WTC11 (cell line): Measurements from ENCODE around the gene ZSCAN21. TPM values are rescaled to one million over a fixed set of nuclear protein-coding genes. Genes with fewer than 3 reads are reported as not detected.

ENCODE experiments used
- ATAC-seq: fragments of 200-7000 bp; cut with Tn5 transposase; 2 replicates; pipeline ENCODE4 v1.10.0; 2021; ENCODE audit warnings: mild to moderate bottlenecking, moderate library complexity
- CTCF ChIA-PET: fragments of 300-600 bp; sonication (Branson Sonifier 250); formaldehyde crosslinking; loops from one replicate; lab custom pipeline; 2021; ENCODE audit warnings: antibody characterized with exemption; lab: Charles Lee
- POLR2A ChIA-PET: fragments of 350-600 bp; sonication (Branson Sonifier 250); formaldehyde crosslinking; loops from one replicate; lab custom pipeline; 2021; ENCODE audit warnings: antibody characterized with exemption; lab: Charles Lee
- DNase-seq: peaks from one replicate; pipeline ENCODE4 v3.0.0; 2021; ENCODE audit warnings: low spot score
- H3K27ac Mint-ChIP-seq: 2 replicates; pipeline ENCODE4 v1.8.0; 2021; ENCODE audit warnings: mixed read lengths
- H3K27me3 Mint-ChIP-seq: 2 replicates; pipeline ENCODE4 v1.8.0; 2021; ENCODE audit warnings: low read depth, mild to moderate bottlenecking, moderate library complexity, mixed read lengths
- H3K36me3 Mint-ChIP-seq: 2 replicates; pipeline ENCODE4 v1.8.0; 2021; ENCODE audit warnings: mixed read lengths
- H3K4me1 Mint-ChIP-seq: 2 replicates; pipeline ENCODE4 v1.8.0; 2022; ENCODE audit warnings: mixed read lengths
- H3K4me3 Mint-ChIP-seq: 2 replicates; pipeline ENCODE4 v1.8.0; 2021; ENCODE audit warnings: mild to moderate bottlenecking, moderate library complexity, mixed read lengths
- H3K9me3 Mint-ChIP-seq: 2 replicates; pipeline ENCODE4 v1.8.0; 2021; ENCODE audit warnings: mixed read lengths
- ATF1 ChIP-seq: sonication (generic); formaldehyde crosslinking; IDR thresholded peaks from 2 replicates; pipeline ENCODE4 v1.8.1; 2023; ENCODE audit warnings: mild to moderate bottlenecking, moderate library complexity, missing genetic modification reagents
- CREB1 ChIP-seq: sonication (generic); formaldehyde crosslinking; IDR thresholded peaks from 2 replicates; pipeline ENCODE4 v1.8.0; 2023; ENCODE audit warnings: mild to moderate bottlenecking, missing genetic modification reagents
- CTCF ChIP-seq: fragments of 200-600 bp; IDR thresholded peaks from 2 replicates; pipeline ENCODE4 v1.8.0; 2022; ENCODE audit warnings: antibody characterized with exemption
- HMGXB4 ChIP-seq: sonication (generic); formaldehyde crosslinking; IDR thresholded peaks from 2 replicates; pipeline ENCODE4 v1.8.1; 2023; ENCODE audit warnings: mild to moderate bottlenecking, moderate library complexity, missing genetic modification reagents
- MYBL2 ChIP-seq: sonication (generic); formaldehyde crosslinking; IDR thresholded peaks from 2 replicates; pipeline ENCODE4 v1.8.1; 2023; ENCODE audit warnings: mild to moderate bottlenecking, moderate library complexity, missing genetic modification reagents
- NFE2L1 ChIP-seq: sonication (generic); formaldehyde crosslinking; IDR thresholded peaks from 2 replicates; pipeline ENCODE4 v1.8.1; 2023; ENCODE audit warnings: missing genetic modification reagents
- RELA ChIP-seq: sonication (generic); formaldehyde crosslinking; IDR thresholded peaks from 2 replicates; pipeline ENCODE4 v1.8.1; 2022; ENCODE audit warnings: missing genetic modification reagents, mild to moderate bottlenecking, borderline replicate concordance
- SOX15 ChIP-seq: fragments of 250-450 bp; sonication (Bioruptor Pico); IDR thresholded peaks from 2 replicates; pipeline ENCODE4 v1.9.0; 2021; ENCODE audit warnings: mild to moderate bottlenecking
- SP1 ChIP-seq: sonication (generic); formaldehyde crosslinking; conservative IDR thresholded peaks from 2 replicates; pipeline ENCODE4 v1.8.1; 2022; ENCODE audit warnings: missing genetic modification reagents
- TEAD4 ChIP-seq: sonication (generic); formaldehyde crosslinking; IDR thresholded peaks from 2 replicates; pipeline ENCODE4 v1.8.0; 2022; ENCODE audit warnings: mild to moderate bottlenecking, missing genetic modification reagents
- TP53 ChIP-seq: sonication (generic); formaldehyde crosslinking; IDR thresholded peaks from 2 replicates; pipeline ENCODE4 v1.8.1; 2023; ENCODE audit warnings: mild to moderate bottlenecking, missing genetic modification reagents
- ZNF121 ChIP-seq: sonication (generic); formaldehyde crosslinking; IDR thresholded peaks from 2 replicates; pipeline ENCODE4 v1.8.0; 2023; ENCODE audit warnings: missing genetic modification reagents
- ZNF232 ChIP-seq: sonication (generic); formaldehyde crosslinking; IDR thresholded peaks from 2 replicates; pipeline ENCODE4 v1.8.0; 2022; ENCODE audit warnings: mild to moderate bottlenecking, missing genetic modification reagents
- ZNF317 ChIP-seq: sonication (generic); formaldehyde crosslinking; IDR thresholded peaks from 2 replicates; pipeline ENCODE4 v1.8.1; 2023; ENCODE audit warnings: low read depth, mild to moderate bottlenecking, moderate library complexity, missing genetic modification reagents, borderline replicate concordance
- ZNF416 ChIP-seq: fragments of 250-450 bp; sonication (Bioruptor Pico); IDR thresholded peaks from 2 replicates; pipeline ENCODE4 v1.9.0; 2021; ENCODE audit warnings: mild to moderate bottlenecking, inconsistent platforms
- ZNF532 ChIP-seq: fragments of 250-450 bp; sonication (Bioruptor Pico); IDR thresholded peaks from 2 replicates; pipeline ENCODE4 v1.9.0; 2021; ENCODE audit warnings: mild to moderate bottlenecking, borderline replicate concordance
- total RNA-seq: library from RNA; stranded (reverse); gene quantifications from 3 replicates; pipeline ENCODE4 v1.2.3, GENCODE V29; 2021
- TF ChIP-seq, protein P1 (sequence below): fragments of 250-450 bp; sonication (Bioruptor Pico); IDR thresholded peaks from 2 replicates; pipeline ENCODE4 v2.1.2; 2022; ENCODE audit warnings: mild to moderate bottlenecking, moderate library complexity
- TF ChIP-seq, protein P2 (sequence below): sonication (generic); formaldehyde crosslinking; IDR thresholded peaks from 2 replicates; pipeline ENCODE4 v1.8.1; 2023; ENCODE audit warnings: mild to moderate bottlenecking, missing genetic modification reagents
- TF ChIP-seq, protein P3 (sequence below): sonication (generic); formaldehyde crosslinking; IDR thresholded peaks from 2 replicates; pipeline ENCODE4 v1.8.1; 2023; ENCODE audit warnings: mild to moderate bottlenecking, missing genetic modification reagents

The ZSCAN21 gene
- total RNA-seq, 1 experiment from 2014 or later: 25.5 TPM

- TF ChIP-seq ZNF532 (CRISPR knock-in tag) (no peak), ZNF232 (no peak), ZNF121 (CRISPR knock-in tag) (no peak), CTCF (no peak), TEAD4 (CRISPR knock-in tag) (no peak), HMGXB4 (CRISPR knock-in tag) (peak; percentile 88; the same call in 1 of the 2 replicates), NFE2L1 (CRISPR knock-in tag) (peak; percentile 77; the same call in 1 of the 2 replicates), SOX15 (CRISPR knock-in tag) (no peak), ZNF317 (CRISPR knock-in tag) (0 out of 2 replicates have a peak, but pooled peaks have one; percentile 37)
- TF ChIP-seq, protein P1, sequence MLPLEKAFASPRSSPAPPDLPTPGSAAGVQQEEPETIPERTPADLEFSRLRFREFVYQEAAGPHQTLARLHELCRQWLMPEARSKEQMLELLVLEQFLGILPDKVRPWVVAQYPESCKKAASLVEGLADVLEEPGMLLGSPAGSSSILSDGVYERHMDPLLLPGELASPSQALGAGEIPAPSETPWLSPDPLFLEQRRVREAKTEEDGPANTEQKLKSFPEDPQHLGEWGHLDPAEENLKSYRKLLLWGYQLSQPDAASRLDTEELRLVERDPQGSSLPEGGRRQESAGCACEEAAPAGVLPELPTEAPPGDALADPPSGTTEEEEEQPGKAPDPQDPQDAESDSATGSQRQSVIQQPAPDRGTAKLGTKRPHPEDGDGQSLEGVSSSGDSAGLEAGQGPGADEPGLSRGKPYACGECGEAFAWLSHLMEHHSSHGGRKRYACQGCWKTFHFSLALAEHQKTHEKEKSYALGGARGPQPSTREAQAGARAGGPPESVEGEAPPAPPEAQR (CRISPR knock-in tag): no peak
- TF ChIP-seq, protein P2, sequence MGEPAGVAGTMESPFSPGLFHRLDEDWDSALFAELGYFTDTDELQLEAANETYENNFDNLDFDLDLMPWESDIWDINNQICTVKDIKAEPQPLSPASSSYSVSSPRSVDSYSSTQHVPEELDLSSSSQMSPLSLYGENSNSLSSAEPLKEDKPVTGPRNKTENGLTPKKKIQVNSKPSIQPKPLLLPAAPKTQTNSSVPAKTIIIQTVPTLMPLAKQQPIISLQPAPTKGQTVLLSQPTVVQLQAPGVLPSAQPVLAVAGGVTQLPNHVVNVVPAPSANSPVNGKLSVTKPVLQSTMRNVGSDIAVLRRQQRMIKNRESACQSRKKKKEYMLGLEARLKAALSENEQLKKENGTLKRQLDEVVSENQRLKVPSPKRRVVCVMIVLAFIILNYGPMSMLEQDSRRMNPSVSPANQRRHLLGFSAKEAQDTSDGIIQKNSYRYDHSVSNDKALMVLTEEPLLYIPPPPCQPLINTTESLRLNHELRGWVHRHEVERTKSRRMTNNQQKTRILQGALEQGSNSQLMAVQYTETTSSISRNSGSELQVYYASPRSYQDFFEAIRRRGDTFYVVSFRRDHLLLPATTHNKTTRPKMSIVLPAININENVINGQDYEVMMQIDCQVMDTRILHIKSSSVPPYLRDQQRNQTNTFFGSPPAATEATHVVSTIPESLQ (CRISPR knock-in tag): no peak
Measured at GRCh38 chr7:100088621-100089457, 39.3 kb downstream of the ZSCAN21 start, which contains the start of gene COPS6 (continued).

DNA sequence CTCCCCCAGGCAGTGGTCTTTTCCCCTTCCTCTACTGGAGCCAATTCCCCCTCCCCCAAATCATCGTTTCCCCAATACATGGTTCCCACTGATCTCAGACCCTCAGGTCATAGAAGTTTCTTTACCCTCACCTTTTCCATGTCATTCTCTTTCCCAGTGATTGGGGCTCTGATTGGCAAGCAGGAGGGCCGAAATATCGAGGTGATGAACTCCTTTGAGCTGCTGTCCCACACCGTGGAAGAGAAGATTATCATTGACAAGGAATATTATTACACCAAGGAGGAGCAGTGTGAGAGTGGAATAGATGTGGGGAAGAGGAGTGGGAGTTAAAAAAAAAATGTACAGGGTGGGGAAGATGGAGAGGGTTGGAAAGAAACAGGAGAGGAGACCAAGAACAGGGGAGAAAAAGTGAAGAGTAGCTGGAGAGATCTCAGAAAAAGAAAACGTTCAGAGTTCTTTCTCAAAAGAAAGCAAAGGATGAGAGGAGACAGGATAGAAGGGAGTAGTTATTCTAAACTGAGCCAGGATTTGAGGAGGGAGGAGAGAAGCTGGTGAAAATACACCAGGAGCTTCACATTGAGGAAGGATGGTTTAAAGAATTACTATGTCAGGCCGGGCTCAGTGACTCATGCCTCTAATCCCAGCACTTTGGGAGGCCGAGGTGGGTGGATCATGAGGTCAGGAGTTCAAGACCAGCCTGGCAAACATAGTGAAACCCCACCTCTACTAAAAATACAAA, 40.1 kb downstream of the ZSCAN21 start:
- no peaks in the 10 kb centered on the region; the same call in 1 of the 2 replicates for H3K27me3 Mint-ChIP-seq
- DNase-seq: no peak
- peaks cover 11% of the 10 kb centered on the region for H3K4me1 Mint-ChIP-seq
- H3K4me3 Mint-ChIP-seq: peak overlapping the region; percentile 93
- no peaks in the 10 kb centered on the region for H3K9me3 Mint-ChIP-seq
- H3K27ac Mint-ChIP-seq: peak overlapping the region; percentile 78
- CTCF ChIA-PET: interaction anchor here (1.4 to 1.8 kb wide), 3 partner anchors 12 to 176 kb away, joined by 3 to 7 read pairs (median 4); partner anchors contain the start of genes AP4M1 and MCM7
- H3K36me3 Mint-ChIP-seq: peaks cover 44% of the 10 kb centered on the region
- POLR2A ChIA-PET: interaction anchor here (0.6 to 6.2 kb wide), 2 partner anchors 11 to 144 kb away, joined by 6 to 41 read pairs; partner anchors contain the start of genes AP4M1 and MCM7
- ATAC-seq: no peak
- TF ChIP-seq MYBL2 (CRISPR knock-in tag) (no peak), TP53 (CRISPR knock-in tag) (no peak), ATF1 (CRISPR knock-in tag) (no peak), NFE2L1 (CRISPR knock-in tag) (no peak), CREB1 (CRISPR knock-in tag) (no peak), SP1 (CRISPR knock-in tag) (no peak), SOX15 (CRISPR knock-in tag) (no peak), RELA (CRISPR knock-in tag) (no peak), ZNF416 (CRISPR knock-in tag) (no peak)
- TF ChIP-seq, protein P3, sequence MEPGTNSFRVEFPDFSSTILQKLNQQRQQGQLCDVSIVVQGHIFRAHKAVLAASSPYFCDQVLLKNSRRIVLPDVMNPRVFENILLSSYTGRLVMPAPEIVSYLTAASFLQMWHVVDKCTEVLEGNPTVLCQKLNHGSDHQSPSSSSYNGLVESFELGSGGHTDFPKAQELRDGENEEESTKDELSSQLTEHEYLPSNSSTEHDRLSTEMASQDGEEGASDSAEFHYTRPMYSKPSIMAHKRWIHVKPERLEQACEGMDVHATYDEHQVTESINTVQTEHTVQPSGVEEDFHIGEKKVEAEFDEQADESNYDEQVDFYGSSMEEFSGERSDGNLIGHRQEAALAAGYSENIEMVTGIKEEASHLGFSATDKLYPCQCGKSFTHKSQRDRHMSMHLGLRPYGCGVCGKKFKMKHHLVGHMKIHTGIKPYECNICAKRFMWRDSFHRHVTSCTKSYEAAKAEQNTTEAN: no peak
- TF ChIP-seq, protein P1 (CRISPR knock-in tag): no peak
